ENCODE results near the gene LRP2BP. TPM values are rescaled to one million over a fixed set of nuclear protein-coding genes. Genes with fewer than 3 reads are reported as not detected.

LRP2BP gene
- total and polyA plus RNA-seq, 9 donors, result 0.77 to 5.9 (median 3.0) TPM

DNA sequence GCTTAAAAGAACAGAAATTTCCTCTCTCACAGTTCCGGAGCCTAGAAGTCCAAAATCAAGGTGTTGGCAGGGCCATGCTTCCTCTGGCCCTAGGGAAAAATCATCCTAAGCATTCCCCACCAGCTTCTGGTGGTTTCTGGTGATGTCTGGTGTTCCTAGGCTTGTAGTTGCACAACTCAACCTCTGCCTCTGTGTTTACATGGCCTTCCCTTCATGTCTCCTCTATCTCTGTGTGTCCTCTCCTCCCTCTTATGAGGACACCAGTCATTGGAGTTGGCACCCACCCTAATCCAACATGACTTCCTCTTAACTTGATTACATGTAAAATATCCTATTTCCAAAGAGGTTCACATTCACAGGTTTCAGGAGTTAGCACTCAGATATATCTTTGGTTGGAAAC is 15.4 kb downstream of the LRP2BP start:
- no peaks in the 10 kb centered on the region for H3K4me1 ChIP-seq (ENCODE audit: insufficient read depth)
- no peak overlapping the region for H3K4me3 ChIP-seq
- no peak overlapping the region for H3K27ac ChIP-seq
- WGBS, 3 donors, result 89 to 94% (median 92%) methylated on average over 1 of the region's 1 CpG
- no peak for DNase-seq
- H3K9me3 ChIP-seq, result no peaks in the 10 kb centered on the region
- intact Hi-C loops (cut with DNase I), result no loop called here
- H3K36me3 ChIP-seq, result no peaks in the 10 kb centered on the region
- H3K27me3 ChIP-seq, result no peaks in the 10 kb centered on the region
- TF ChIP-seq, protein P1, sequence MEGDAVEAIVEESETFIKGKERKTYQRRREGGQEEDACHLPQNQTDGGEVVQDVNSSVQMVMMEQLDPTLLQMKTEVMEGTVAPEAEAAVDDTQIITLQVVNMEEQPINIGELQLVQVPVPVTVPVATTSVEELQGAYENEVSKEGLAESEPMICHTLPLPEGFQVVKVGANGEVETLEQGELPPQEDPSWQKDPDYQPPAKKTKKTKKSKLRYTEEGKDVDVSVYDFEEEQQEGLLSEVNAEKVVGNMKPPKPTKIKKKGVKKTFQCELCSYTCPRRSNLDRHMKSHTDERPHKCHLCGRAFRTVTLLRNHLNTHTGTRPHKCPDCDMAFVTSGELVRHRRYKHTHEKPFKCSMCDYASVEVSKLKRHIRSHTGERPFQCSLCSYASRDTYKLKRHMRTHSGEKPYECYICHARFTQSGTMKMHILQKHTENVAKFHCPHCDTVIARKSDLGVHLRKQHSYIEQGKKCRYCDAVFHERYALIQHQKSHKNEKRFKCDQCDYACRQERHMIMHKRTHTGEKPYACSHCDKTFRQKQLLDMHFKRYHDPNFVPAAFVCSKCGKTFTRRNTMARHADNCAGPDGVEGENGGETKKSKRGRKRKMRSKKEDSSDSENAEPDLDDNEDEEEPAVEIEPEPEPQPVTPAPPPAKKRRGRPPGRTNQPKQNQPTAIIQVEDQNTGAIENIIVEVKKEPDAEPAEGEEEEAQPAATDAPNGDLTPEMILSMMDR (IDR thresholded peaks at IDR 0.05), result no peak
- no peak for TF ChIP-seq POLR2A (IDR thresholded peaks at IDR 0.05)
- TF ChIP-seq EP300 (IDR thresholded peaks at IDR 0.05), result no peak

DNA sequence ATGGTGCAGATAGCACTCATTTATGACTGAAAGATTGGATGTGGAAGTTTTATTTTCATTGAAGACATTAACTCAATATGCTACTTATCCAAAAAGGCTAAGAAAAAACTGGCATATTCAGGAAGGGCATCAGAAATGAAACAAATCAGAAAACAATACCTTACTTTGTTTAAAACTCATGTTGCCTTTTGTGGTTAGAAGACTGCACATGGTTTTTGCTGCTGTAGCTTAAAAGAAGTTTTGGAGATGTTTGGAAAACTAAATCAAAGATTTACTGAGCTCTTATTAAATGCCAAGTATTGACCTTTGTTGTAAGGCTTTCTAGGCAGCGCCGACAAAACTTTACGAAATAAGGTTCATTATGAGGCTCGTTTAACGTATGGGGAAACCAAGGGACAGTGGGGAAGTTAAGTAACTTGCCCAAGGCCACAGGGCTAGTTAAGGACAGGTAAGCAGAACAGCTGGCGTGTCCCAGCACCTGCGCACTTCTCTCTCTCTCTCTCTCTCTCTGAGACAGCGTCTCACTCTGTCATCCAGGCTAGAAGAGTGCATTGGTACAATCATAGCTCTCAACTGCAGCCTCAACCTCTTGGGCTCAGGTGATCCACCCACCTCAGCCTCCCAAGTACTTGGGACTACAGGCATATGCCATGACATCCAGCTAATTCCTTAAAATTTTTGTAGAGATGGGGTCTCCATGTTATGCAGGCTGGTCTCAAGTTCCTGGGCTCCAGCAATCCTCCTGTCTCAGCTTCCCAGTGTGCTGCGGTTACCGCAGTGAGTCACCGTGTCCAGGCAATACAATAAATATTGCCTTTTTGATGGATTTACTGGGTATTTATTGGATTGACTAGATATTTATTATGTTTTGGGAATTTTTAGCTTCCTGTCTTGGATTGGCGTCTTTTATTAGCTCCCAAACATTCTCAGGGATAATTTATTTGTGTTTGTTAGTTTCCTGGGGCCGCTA is 16.1 kb downstream of the LRP2BP start:
- 95 to 97% (median 96%) methylated on average over 13 of the region's 13 CpGs for WGBS, 3 donors
- Histone ChIP-seq H3K36me3 (no peaks in the 10 kb centered on the region), H3K4me1 (ENCODE audit: insufficient read depth) (no peaks in the 10 kb centered on the region), H3K27me3 (no peaks in the 10 kb centered on the region), H3K27ac (no peak overlapping the region), H3K9me3 (no peaks in the 10 kb centered on the region), H3K4me3 (no peak overlapping the region)
- intact Hi-C loops (cut with DNase I), result no loop called here
- TF ChIP-seq POLR2A (IDR thresholded peaks at IDR 0.05) (no peak), EP300 (IDR thresholded peaks at IDR 0.05) (no peak)
- TF ChIP-seq, protein P1 (IDR thresholded peaks at IDR 0.05), result no peak
- DNase-seq, result no peak

DNA sequence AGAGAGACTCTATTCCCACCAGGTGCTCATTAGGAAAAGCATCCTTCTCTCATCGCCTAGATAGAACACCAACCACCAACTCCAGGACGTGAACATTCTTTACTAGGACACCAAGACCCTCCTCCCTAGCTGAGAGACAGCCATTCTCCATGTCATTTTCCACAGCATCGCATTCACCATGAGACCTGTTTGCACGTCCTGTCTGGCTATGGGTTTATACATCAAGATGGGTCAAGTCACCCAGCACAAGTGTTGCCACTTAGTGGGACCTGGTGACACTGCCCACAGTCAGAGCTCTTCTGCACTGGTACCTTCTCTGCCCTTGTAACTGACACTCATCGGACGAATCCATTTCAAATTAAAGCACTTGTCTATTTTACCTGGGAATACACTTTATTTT is 17.5 kb downstream of the LRP2BP start:
- TF ChIP-seq EP300 (IDR thresholded peaks at IDR 0.05) (no peak), POLR2A (IDR thresholded peaks at IDR 0.05) (no peak)
- no peak overlapping the region for H3K27ac ChIP-seq

DNA sequence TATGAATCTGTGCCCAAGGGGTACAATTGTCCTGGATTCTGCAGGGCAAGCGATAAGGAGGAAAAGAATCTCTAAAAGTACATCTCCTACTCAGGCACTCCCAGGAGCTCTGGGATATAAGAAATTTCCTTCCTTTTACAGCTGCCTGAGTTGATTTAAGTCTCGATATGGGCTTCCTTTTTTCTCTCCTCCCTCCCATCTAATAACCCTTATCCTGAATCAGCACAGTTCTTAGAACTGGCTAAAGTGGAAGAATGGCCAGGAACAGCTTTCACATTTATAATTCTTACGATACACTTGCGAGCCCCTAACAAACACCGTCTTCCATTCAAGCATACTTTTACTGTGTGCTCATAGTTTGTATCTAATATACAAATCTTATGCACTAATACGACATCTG is 21.2 kb downstream of the LRP2BP start:
- no peaks in the 10 kb centered on the region for H3K36me3 ChIP-seq
- 81 to 89% (median 88%) methylated on average over 6 of the region's 6 CpGs for WGBS, 3 donors
- no peaks in the 10 kb centered on the region for H3K9me3 ChIP-seq
- H3K27ac ChIP-seq, result no peak overlapping the region
- intact Hi-C loops (cut with DNase I), result no loop called here
- H3K4me3 ChIP-seq, result no peak overlapping the region
- no peaks in the 10 kb centered on the region for H3K27me3 ChIP-seq
- no peak for DNase-seq
- TF ChIP-seq, protein P1 (IDR thresholded peaks at IDR 0.05), result no peak
- TF ChIP-seq POLR2A (IDR thresholded peaks at IDR 0.05), result no peak
- TF ChIP-seq EP300 (IDR thresholded peaks at IDR 0.05), result no peak
- no peaks in the 10 kb centered on the region for H3K4me1 ChIP-seq (ENCODE audit: insufficient read depth)

More for the DNA sequence above, 17.5 kb downstream of the LRP2BP start:
- Histone ChIP-seq H3K36me3 (no peaks in the 10 kb centered on the region), H3K4me3 (no peak overlapping the region), H3K9me3 (no peaks in the 10 kb centered on the region), H3K27me3 (no peaks in the 10 kb centered on the region), H3K4me1 (ENCODE audit: insufficient read depth) (no peaks in the 10 kb centered on the region)
- DNase-seq, result no peak
- WGBS, 3 donors, result 87 to 98% (median 89%) methylated on average over 6 of the region's 6 CpGs
- intact Hi-C loops (cut with DNase I), result no loop called here

DNA sequence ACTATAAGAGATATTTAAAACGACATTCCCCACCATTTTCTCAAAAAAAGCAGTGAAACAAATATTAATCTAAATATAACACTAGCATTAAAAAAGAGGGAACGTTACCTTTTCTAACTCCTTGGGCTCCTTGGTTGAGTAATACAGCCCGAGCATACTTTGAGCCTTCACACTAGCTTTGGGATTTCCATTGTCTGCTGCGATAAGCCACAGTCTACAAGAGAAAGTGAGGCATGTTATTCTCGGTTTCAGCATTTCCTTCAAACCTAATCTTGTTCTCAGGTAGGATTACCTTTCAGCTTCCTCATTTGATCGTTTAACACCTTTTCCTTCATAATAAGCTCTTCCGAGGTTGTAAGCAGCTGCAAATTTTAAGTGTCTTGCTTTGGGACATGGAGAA is 21.7 kb downstream of the LRP2BP start:
- WGBS, 3 donors, result 91 to 94% (median 91%) methylated on average over 7 of the region's 7 CpGs
- intact Hi-C loops (cut with DNase I), result no loop called here
- DNase-seq, result no peak
- Histone ChIP-seq H3K27ac (no peak overlapping the region), H3K27me3 (no peaks in the 10 kb centered on the region), H3K36me3 (no peaks in the 10 kb centered on the region), H3K4me1 (ENCODE audit: insufficient read depth) (no peaks in the 10 kb centered on the region), H3K4me3 (no peak overlapping the region), H3K9me3 (no peaks in the 10 kb centered on the region)
- no peak for TF ChIP-seq EP300 (IDR thresholded peaks at IDR 0.05)
- TF ChIP-seq, protein P1 (IDR thresholded peaks at IDR 0.05), result no peak
- TF ChIP-seq POLR2A (IDR thresholded peaks at IDR 0.05), result no peak
